CD8-positive, alpha-beta memory T cell (primary cell): Measurements from ENCODE around the gene TDP1. TPM values are rescaled to one million over a fixed set of nuclear protein-coding genes. Genes with fewer than 3 reads are reported as not detected.

ENCODE experiments used
- CTCF ChIA-PET: fragments of 350-600 bp; sonication (Branson Sonifier 250); formaldehyde crosslinking; loops from one replicate; lab custom pipeline; 2021; ENCODE audit warnings: antibody characterized with exemption; lab: Charles Lee
- POLR2A ChIA-PET: fragments of 350-600 bp; sonication (Branson Sonifier 250); formaldehyde crosslinking; loops from one replicate; lab custom pipeline; 2021; ENCODE audit warnings: antibody characterized with exemption; lab: Charles Lee
- DNase-seq, 5 donors: peaks; one replicate each; pipeline versions ENCODE4 v3.0.0 to v3.0.0-alpha.2; 2020 to 2022; ENCODE audit warnings: mixed read lengths in 1 of 5
- H3K27ac ChIP-seq: one replicate; pipeline ENCODE4 v1.7.0; 2013; ENCODE audit warnings: low read depth, mild to moderate bottlenecking, low read length, moderate library complexity
- H3K27me3 ChIP-seq: 2 replicates; pipeline ENCODE4 v1.7.0; 2013; ENCODE audit warnings: low read length, mild to moderate bottlenecking; ENCODE audit not compliant: insufficient read depth, poor library complexity, severe bottlenecking
- H3K36me3 ChIP-seq: 2 replicates; pipeline ENCODE4 v1.7.0; 2013; ENCODE audit warnings: mild to moderate bottlenecking, low read length, moderate library complexity; ENCODE audit not compliant: insufficient read depth
- H3K4me1 ChIP-seq: 2 replicates; pipeline ENCODE4 v1.7.0; 2013; ENCODE audit warnings: mild to moderate bottlenecking, low read length, moderate library complexity; ENCODE audit not compliant: insufficient read depth
- H3K4me3 ChIP-seq: 2 replicates; pipeline ENCODE4 v1.7.0; 2013; ENCODE audit warnings: mild to moderate bottlenecking, low read length
- H3K9me3 ChIP-seq: 2 replicates; pipeline ENCODE4 v1.7.0; 2013; ENCODE audit warnings: mild to moderate bottlenecking, low read length
- H3K27ac Mint-ChIP-seq, 8 donors: one replicate each; pipeline ENCODE4 v1.8.0; 2020 to 2021; ENCODE audit warnings: mixed read lengths in 8 of 8, mild to moderate bottlenecking in 6 of 8, inconsistent platforms in 3 of 8, moderate library complexity in 3 of 8
- H3K27me3 Mint-ChIP-seq, 2 donors: one replicate each; pipeline ENCODE4 v1.8.0; 2020 to 2021; ENCODE audit warnings: mixed read lengths in 2 of 2, mild to moderate bottlenecking in 1 of 2, moderate library complexity in 1 of 2
- H3K36me3 Mint-ChIP-seq, 3 donors: one replicate each; pipeline ENCODE4 v1.8.0; 2020 to 2021; ENCODE audit warnings: mixed read lengths in 3 of 3, inconsistent platforms in 1 of 3, mild to moderate bottlenecking in 1 of 3
- H3K4me1 Mint-ChIP-seq, 3 donors: one replicate each; pipeline ENCODE4 v1.8.0; 2020 to 2021; ENCODE audit warnings: mixed read lengths in 3 of 3, inconsistent platforms in 1 of 3, mild to moderate bottlenecking in 1 of 3
- H3K4me3 Mint-ChIP-seq, 7 donors: one replicate each; pipeline ENCODE4 v1.8.0; 2020 to 2021; ENCODE audit warnings: mixed read lengths in 7 of 7, mild to moderate bottlenecking in 6 of 7, moderate library complexity in 4 of 7, inconsistent platforms in 2 of 7
- H3K9me3 Mint-ChIP-seq, 5 donors: one replicate each; pipeline ENCODE4 v1.8.0; 2020 to 2022; ENCODE audit warnings: mixed read lengths in 5 of 5, mild to moderate bottlenecking in 3 of 5, moderate library complexity in 2 of 5, inconsistent platforms in 1 of 5
- polyA plus RNA-seq: library from polyadenylated mRNA; unstranded; fragments of 300-500 nt; fragmentation: Illumina TruSeq; gene quantifications from one replicate; pipeline ENCODE4 v1.2.3, GENCODE V29; 2021
- total RNA-seq, 2 experiments: library from RNA; stranded (reverse); gene quantifications; one replicate each; pipeline ENCODE4 v1.2.3, GENCODE V29; 2021

The TDP1 gene
- total and polyA plus RNA-seq, 3 experiments from 2014 or later: 38.7 to 84.2 (median 82.2) TPM

DNA sequence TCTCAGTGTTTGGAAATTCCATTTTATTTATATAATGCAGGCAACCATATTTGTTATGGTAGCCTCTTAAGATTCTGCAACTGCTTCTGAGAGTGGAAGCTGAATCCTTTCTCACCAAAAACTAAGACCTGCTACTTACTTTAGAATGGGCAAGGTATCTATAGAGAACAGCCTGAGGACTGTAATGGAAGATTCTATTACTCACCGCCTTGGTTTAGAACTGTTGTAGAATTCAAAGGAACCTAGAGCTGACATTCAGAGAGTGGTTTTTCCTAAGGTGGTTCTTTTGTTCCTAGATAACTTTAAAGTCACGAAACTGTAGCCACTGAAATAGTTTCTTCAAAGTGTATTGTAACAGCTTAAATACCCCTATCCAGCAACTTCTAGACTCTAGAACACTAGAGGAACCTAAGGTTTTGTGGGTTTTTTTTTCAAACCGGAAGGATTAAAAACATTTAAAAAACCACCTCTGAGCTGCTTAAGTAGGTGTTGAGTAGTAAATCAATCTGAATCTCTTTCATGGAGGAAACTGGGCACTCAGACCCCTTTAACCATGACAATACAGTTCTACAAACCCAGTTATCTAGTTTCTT, 4.2 kb downstream of the TDP1 start:
- peaks cover 66 to 78% (median 77%) of the 10 kb centered on the region in 3 donors for H3K4me1 Mint-ChIP-seq

DNA sequence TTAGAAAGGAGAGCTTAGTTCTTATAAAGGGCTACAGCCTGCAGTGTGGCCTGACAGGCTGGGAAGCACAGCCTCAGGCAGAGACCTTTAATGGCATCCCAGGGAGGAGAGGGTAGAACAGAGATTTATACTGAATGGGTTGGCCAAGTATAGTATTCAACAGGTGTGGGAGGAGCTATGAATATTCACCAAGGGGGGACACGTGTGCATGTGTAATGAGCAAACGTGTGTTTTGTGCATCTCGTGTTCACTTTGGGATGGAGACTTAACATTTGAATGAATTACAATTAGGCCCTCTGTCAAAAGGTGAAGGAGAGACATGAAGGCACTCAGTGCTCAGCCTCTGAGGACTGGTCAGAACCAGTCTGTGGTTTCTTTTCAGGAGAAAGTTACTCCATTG, 5.2 kb downstream of the TDP1 start:
- DNase-seq: no peak
- H3K36me3 ChIP-seq: peaks cover 25% of the 10 kb centered on the region
- H3K36me3 Mint-ChIP-seq: peaks cover 6 to 60% (median 12%) of the 10 kb centered on the region in 3 donors
- H3K27ac ChIP-seq: no peak overlapping the region
- peaks cover 50% of the 10 kb centered on the region for H3K4me1 ChIP-seq
- H3K27ac Mint-ChIP-seq: peak overlapping the region in 6 of 8 donors; percentile 47 to 84 (median 69)
- no peaks in the 10 kb centered on the region for H3K27me3 ChIP-seq
- CTCF ChIA-PET: interaction anchor here (2.6 kb wide), 1 partner anchor 12 kb away, joined by 10 read pairs; no protein-coding TSS in a partner anchor
- H3K9me3 ChIP-seq: no peaks in the 10 kb centered on the region
- H3K4me1 Mint-ChIP-seq: peaks cover 67 to 85% (median 83%) of the 10 kb centered on the region in 3 donors
- H3K4me3 Mint-ChIP-seq: peak overlapping the region in 4 of 7 donors; percentile 17 to 69 (median 40)
- no peak overlapping the region for H3K4me3 ChIP-seq
- H3K27me3 Mint-ChIP-seq: no peaks in the 10 kb centered on the region
- POLR2A ChIA-PET: no interaction called here
- no peaks in the 10 kb centered on the region for H3K9me3 Mint-ChIP-seq

More for the DNA sequence above, 4.2 kb downstream of the TDP1 start:
- no peak overlapping the region for H3K27ac ChIP-seq
- CTCF ChIA-PET: interaction anchor here (1.3 to 2.3 kb wide), 2 partner anchors 13 to 21 kb away, joined by 6 read pairs; no protein-coding TSS in a partner anchor
- peak overlapping the region; percentile 16 to 84 (median 70) for H3K27ac Mint-ChIP-seq
- H3K36me3 ChIP-seq: peaks cover 18% of the 10 kb centered on the region
- POLR2A ChIA-PET: no interaction called here
- DNase-seq: peak in 2 of 5 donors; percentile 27 to 61
- H3K9me3 Mint-ChIP-seq: no peaks in the 10 kb centered on the region
- H3K4me3 Mint-ChIP-seq: peak overlapping the region in 5 of 7 donors; percentile 17 to 66 (median 54)
- peak overlapping the region; percentile 10 for H3K4me3 ChIP-seq
- peaks cover 50% of the 10 kb centered on the region for H3K4me1 ChIP-seq
- no peaks in the 10 kb centered on the region for H3K9me3 ChIP-seq
- peaks cover 6 to 55% (median 11%) of the 10 kb centered on the region in 3 donors for H3K36me3 Mint-ChIP-seq
- no peaks in the 10 kb centered on the region for H3K27me3 Mint-ChIP-seq
- no peaks in the 10 kb centered on the region for H3K27me3 ChIP-seq

DNA sequence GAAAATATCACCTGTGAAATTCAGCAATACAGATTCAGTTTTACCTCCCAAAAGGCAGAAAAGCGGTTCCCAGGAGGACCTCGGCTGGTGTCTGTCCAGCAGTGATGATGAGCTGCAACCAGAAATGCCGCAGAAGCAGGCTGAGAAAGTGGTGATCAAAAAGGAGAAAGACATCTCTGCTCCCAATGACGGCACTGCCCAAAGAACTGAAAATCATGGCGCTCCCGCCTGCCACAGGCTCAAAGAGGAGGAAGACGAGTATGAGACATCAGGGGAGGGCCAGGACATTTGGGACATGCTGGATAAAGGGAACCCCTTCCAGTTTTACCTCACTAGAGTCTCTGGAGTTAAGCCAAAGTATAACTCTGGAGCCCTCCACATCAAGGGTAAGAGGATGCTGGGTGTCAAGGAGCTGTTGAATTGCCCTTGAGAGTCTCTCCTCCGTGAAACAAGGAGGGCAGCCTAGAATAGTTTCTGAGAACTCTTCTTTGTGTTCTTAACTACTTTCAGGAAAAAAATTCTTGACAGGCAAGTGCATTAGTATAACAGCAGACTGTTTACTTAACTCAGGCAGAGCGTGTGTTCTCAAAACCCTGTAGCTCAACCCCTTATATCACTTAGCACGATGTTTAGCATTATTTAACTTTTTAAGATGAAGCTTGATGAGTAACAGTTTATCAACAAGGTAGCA, 7.7 kb downstream of the TDP1 start:
- Mint-ChIP-seq H3K9me3 (no peaks in the 10 kb centered on the region), H3K27ac (peak overlapping the region in 1 of 8 donors; percentile 17), H3K4me1 (peaks cover 45 to 66% (median 63%) of the 10 kb centered on the region in 3 donors), H3K4me3 (no peak overlapping the region), H3K27me3 (no peaks in the 10 kb centered on the region), H3K36me3 (peaks cover 9 to 67% (median 14%) of the 10 kb centered on the region in 3 donors)
- Histone ChIP-seq H3K9me3 (no peaks in the 10 kb centered on the region), H3K36me3 (peaks cover 33% of the 10 kb centered on the region), H3K4me1 (peaks cover 27% of the 10 kb centered on the region), H3K27ac (no peak overlapping the region), H3K4me3 (no peak overlapping the region), H3K27me3 (no peaks in the 10 kb centered on the region)
- POLR2A ChIA-PET: no interaction called here
- CTCF ChIA-PET: interaction anchor here (1.9 to 2.6 kb wide), 2 partner anchors 10 to 11 kb away, joined by 6 to 10 read pairs; no protein-coding TSS in a partner anchor
- no peak for DNase-seq

DNA sequence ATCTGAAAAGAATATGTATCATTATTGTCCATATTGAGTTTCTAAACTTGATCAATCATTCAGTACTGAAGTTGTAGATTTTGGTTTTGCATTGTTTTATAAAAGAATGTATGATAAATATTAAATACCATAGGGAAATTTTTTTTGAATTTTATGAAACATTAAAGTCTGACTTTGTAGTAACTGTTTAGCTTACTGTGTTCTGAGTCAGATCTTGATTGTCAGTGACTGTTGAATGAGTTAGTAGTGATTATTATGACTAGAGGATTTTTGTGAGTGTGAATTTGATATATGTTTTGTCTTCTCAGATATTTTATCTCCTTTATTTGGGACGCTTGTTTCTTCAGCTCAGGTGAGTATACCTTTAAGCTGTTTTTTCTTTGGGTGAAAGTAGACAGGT, 10.1 kb downstream of the TDP1 start:
- H3K36me3 Mint-ChIP-seq: peaks cover 13 to 79% (median 17%) of the 10 kb centered on the region in 3 donors
- peaks cover 26 to 45% (median 43%) of the 10 kb centered on the region in 3 donors for H3K4me1 Mint-ChIP-seq
- Histone ChIP-seq H3K27ac (no peak overlapping the region), H3K4me3 (no peak overlapping the region), H3K27me3 (no peaks in the 10 kb centered on the region), H3K4me1 (peaks cover 5% of the 10 kb centered on the region), H3K36me3 (peaks cover 42% of the 10 kb centered on the region), H3K9me3 (no peaks in the 10 kb centered on the region)
- ChIA-PET POLR2A (no interaction called here), CTCF (interaction anchor here (1.1 kb wide), 1 partner anchor 10 kb away, joined by 3 read pairs; the partner anchor contains the start of gene TDP1)
- H3K27me3 Mint-ChIP-seq: no peaks in the 10 kb centered on the region
- peak overlapping the region in 3 of 8 donors; percentile 7 to 16 (median 12) for H3K27ac Mint-ChIP-seq
- no peaks in the 10 kb centered on the region for H3K9me3 Mint-ChIP-seq
- H3K4me3 Mint-ChIP-seq: no peak overlapping the region
- DNase-seq: no peak

DNA sequence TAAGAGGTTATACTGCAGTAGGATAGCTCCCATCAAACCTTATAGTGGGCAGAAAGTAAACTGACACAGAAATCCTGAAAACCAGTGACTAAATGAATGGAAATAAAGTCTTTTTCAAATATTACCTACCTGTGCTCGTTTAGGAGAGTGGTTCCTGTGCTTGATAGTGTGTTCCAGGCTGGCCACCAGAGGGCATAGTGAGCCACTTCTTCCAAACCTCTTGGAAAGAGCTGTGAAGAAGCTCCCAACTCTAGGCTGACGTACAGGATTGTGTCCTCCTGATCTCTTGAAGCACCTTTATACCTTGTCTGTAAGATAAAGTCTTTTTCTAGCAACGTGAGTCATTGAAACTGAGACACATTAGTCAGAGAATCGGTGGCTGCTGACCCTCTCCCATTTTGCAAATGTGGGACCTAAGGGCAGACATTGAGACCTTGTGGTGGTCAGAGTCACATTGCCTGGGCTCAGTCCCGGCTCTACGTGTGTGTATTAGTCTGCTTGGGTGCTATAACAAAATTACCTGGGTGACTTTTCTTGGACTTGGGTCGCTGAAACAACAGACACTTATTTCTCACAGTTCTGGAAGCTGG, 17.6 kb downstream of the TDP1 start:
- H3K4me1 ChIP-seq: no peaks in the 10 kb centered on the region
- no peaks in the 10 kb centered on the region for H3K27me3 ChIP-seq
- no peak overlapping the region for H3K4me3 ChIP-seq
- H3K9me3 ChIP-seq: no peaks in the 10 kb centered on the region
- peaks cover 0 to 2% of the 10 kb centered on the region in 2 donors for H3K27me3 Mint-ChIP-seq
- H3K4me1 Mint-ChIP-seq: peaks cover 0 to 5% (median 4%) of the 10 kb centered on the region in 3 donors
- no peaks in the 10 kb centered on the region for H3K9me3 Mint-ChIP-seq
- H3K36me3 ChIP-seq: peaks cover 40% of the 10 kb centered on the region
- no peak overlapping the region for H3K27ac ChIP-seq
- CTCF ChIA-PET: interaction anchor here (1.2 to 4.1 kb wide), 11 partner anchors 9 to 785 kb away, joined by 3 to 27 read pairs (median 6); partner anchors contain the start of gene TDP1
- peaks cover 6 to 75% (median 26%) of the 10 kb centered on the region in 3 donors for H3K36me3 Mint-ChIP-seq
- DNase-seq: peak in 4 of 5 donors; percentile 10 to 56 (median 29)
- POLR2A ChIA-PET: no interaction called here
- H3K27ac Mint-ChIP-seq: peak overlapping the region in 2 of 8 donors; percentile 9 to 51
- H3K4me3 Mint-ChIP-seq: no peak overlapping the region

DNA sequence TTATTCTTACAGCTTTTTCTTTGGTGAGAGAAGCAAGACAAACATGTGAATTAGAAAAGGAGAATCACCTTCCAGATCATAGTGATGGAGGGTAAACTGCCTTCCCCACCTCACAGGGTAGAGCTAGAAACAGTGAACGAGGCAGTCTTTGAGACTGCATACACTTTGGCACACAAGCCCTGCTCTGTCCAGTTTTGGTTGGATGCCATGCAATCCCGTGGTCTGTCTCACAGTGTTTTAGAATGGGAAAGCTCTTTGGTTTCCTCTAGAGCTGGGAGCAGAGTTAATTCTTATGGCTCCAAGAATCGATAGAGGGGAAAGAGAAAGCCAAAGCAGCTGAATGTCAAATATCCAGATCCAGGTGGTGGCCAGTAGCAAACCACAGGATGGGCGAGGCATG, 21.9 kb downstream of the TDP1 start:
- Histone ChIP-seq H3K4me1 (no peaks in the 10 kb centered on the region), H3K27ac (no peak overlapping the region), H3K9me3 (no peaks in the 10 kb centered on the region), H3K36me3 (peaks cover 42% of the 10 kb centered on the region), H3K27me3 (no peaks in the 10 kb centered on the region), H3K4me3 (no peak overlapping the region)
- POLR2A ChIA-PET: no interaction called here
- Mint-ChIP-seq H3K4me3 (no peak overlapping the region), H3K9me3 (no peaks in the 10 kb centered on the region), H3K27me3 (no peaks in the 10 kb centered on the region), H3K4me1 (peaks cover 0 to 3% (median 0%) of the 10 kb centered on the region in 3 donors), H3K27ac (peak overlapping the region in 1 of 8 donors; percentile 43), H3K36me3 (peaks cover 10 to 79% (median 33%) of the 10 kb centered on the region in 3 donors)
- CTCF ChIA-PET: interaction anchor here (1.3 to 2.0 kb wide), 3 partner anchors 9 to 38 kb away, joined by 3 to 5 read pairs (median 3); no protein-coding TSS in a partner anchor
- no peak for DNase-seq

DNA sequence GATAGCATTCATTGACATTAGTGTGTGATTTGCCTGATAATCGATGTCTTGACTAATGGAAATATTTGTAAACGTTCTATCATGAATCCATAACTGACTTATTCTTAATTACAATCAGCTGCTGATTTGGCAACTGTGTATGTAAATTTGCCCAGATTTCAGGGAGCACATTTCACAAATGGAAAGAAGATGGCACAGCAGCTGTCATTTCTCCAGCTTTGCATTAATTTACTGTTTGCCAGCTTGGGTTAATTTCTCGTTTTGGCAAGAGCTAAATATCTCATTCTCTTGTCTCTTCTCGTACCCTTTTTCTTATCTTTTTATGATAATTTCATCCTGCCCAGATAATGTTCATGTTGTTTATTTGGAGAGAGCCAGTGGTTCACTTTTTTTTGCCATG, 22.9 kb downstream of the TDP1 start:
- Histone ChIP-seq H3K4me3 (no peak overlapping the region), H3K27ac (no peak overlapping the region), H3K27me3 (no peaks in the 10 kb centered on the region), H3K36me3 (peaks cover 39% of the 10 kb centered on the region), H3K4me1 (no peaks in the 10 kb centered on the region), H3K9me3 (no peaks in the 10 kb centered on the region)
- no peak for DNase-seq
- H3K27me3 Mint-ChIP-seq: no peaks in the 10 kb centered on the region
- H3K27ac Mint-ChIP-seq: peak overlapping the region in 1 of 8 donors; percentile 43
- CTCF ChIA-PET: interaction anchor here (2.0 kb wide), 1 partner anchor 39 kb away, joined by 5 read pairs; no protein-coding TSS in a partner anchor
- H3K4me1 Mint-ChIP-seq: no peaks in the 10 kb centered on the region
- H3K36me3 Mint-ChIP-seq: peaks cover 10 to 80% (median 36%) of the 10 kb centered on the region in 3 donors
- POLR2A ChIA-PET: no interaction called here
- H3K4me3 Mint-ChIP-seq: no peak overlapping the region
- H3K9me3 Mint-ChIP-seq: no peaks in the 10 kb centered on the region
